Activated CD4-positive, alpha-beta T cell treated with anti-CD3 and anti-CD28 coated beads, Interleukin-2, amount 50 U/mL, for 48 hours (primary cell): Measurements from ENCODE around the gene AFF4.
"Not testable (repeated sequence)": the region's sequence is repeated elsewhere in the genome, so short reads cannot be mapped to it uniquely, and the experiment has no call there.

ENCODE experiments used
- DNase-seq, 2 experiments: peaks; one replicate each; pipeline ENCODE4 v3.0.0-alpha.2; 2020

AFF4 gene

GRCh38 chr5:132963171-132964104 is at the start of gene AFF4:
Gene AFF4 (minus strand): TSS chr5:132963634. CDS start chr5:132937189, 26,445 bp downstream.
- DNase-seq = peak; percentile 89 to 91

- not testable (repeated sequence) for DNase-seq
Measured at GRCh38 chr5:133008455-133008854, 45.0 kb upstream of the AFF4 start.

- no peak for DNase-seq
Measured at GRCh38 chr5:133006653-133007052, 43.2 kb upstream of the AFF4 start.

- DNase-seq = no peak
Measured at GRCh38 chr5:132999246-132999645, 35.8 kb upstream of the AFF4 start.

GRCh38 chr5:132998556-132998955 is 35.1 kb upstream of the AFF4 start:
- DNase-seq = no peak

DNA sequence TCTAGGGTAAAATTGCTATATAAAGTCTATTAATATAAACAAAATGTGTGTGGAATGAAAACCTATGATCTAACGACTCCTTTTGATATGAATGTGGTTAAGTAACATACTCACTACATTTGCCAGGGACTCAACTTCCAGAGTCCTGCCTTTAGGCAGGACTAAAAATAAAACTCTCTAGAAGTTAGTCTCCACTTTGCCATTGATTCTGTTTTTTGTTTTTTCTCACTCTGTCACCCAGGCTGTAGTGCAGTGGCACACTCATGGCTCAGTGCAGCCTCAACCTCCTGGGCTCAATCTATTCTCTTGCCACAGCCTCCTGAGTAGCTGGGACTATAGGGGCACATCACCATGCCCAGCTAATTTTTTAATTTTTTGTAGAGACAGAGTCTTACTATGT is 32.9 kb upstream of the AFF4 start:
- DNase-seq = no peak

DNA sequence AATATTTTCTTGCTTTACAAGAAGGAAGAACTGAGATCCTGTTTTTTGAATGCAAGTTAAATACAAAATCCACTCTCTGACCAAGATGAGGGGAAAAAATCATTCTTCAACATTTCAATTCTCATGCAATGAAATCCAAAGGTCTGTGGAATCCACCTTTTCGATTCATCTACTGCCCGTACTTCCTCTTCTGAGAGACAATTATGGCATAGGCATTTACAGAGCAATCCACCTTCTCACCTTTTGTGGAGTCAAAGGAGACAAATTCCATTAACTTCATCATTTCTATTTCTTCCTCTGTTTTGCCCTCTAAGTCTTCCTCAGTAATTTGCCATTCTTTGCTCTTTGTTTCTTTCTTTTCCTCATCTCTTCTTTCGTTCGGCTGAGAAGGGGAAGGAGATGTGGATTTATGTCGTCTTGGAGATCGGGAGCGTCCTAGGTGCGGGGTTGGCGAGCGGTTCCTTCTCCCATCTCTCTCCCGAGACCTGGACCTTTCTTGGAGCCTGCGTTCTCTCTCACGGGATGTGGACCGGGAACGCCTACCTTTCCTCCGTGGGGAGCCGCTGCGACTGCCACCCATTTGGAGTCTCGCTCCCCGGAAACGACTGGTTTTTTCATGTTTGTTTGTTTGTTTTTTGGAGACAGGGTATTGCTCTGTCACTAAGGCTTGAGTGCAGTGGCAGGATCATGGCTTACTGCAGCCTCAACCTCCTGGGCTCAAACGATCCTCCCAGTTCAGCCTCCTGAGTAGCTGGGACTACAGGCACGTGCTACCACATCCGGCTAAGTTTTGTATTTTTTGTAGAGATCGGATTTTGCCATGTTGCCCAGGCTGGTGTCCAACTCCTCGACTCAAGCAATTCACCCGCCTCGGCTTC is 24.3 kb upstream of the AFF4 start:
- no peak for DNase-seq

DNA sequence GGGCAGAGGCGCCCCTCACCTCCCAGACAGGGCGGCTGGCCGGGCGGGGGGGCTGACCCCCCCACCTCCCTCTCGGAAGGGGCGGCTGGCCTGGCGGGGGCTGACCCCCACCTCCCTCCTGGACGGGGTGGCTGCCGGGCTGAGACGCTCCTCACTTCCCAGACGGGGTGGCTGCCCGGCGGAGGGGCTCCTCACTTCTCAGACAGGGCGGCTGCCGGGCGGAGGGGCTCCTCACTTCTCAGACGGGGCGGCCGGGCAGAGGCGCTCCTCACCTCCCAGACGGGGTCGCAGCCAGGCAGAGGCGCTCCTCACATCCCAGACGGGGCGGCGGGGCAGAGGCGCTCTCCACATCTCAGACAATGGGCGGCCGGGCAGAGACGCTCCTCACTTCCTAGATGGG is 19.5 kb upstream of the AFF4 start:
- DNase-seq = not testable (repeated sequence)

- DNase-seq = no peak
Measured at GRCh38 chr5:132981288-132981687, 17.9 kb upstream of the AFF4 start.

DNA sequence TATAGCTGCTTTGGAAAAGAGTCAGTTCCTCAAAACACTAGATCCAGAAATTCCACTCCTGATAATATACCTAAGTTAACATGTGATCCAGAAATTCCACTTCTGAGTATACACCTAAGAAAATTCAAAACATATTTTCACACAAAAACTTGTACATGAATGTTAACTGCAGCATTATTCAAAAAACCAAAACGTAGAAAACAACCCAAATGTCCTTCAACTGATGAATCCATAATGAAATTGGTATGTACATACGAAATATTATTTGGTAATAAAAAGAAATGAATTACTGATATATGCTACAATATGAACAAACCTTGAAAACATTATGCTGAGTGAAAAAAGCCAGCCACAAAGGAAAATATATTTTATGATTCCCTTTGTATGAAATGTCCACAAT is 16.5 kb upstream of the AFF4 start:
- no peak for DNase-seq

- no peak for DNase-seq
Measured at GRCh38 chr5:132979367-132979940, 16.0 kb upstream of the AFF4 start.

DNA sequence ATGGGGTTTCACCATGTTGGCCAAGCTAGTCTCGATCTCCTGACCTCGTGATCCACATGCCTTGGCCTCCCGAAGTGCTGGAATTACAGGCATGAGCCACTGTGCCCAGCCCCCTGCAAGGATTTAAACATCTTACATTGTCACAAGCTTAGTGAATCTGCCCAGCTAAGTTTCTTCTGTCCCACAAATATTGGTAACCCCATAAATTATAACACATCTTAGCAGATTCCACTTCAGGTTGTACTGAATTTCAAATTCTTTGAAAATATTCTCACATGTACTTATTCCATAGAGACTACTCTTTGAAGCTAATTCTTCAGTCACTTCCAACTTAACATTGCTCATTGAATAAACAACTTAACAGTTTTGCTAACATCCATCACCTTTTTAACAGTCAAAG is 13.4 kb upstream of the AFF4 start:
- DNase-seq = no peak

DNA sequence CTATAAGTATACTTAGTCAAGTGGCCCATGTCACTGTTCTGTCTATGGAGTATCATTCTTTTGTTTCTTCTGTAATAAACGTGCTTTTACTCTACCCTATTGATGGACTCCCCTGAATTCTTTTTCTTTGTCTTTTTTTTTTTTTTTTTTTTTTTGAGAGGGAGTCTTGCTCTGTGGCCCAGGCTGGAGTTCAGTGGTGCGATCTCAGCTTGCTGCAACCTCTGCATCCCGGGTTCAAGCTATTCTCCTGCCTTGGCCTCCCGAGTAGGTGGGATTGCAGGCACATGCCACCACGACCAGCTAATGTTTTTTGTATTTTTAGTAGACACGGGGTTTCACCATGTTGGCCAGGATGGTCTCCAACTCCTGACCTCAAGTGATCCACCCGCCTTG is 9.0 kb upstream of the AFF4 start:
- not testable (repeated sequence) for DNase-seq

GRCh38 chr5:132971483-132972435 is 8.3 kb upstream of the AFF4 start:
- DNase-seq = no peak

- DNase-seq = no peak
Measured at GRCh38 chr5:132965120-132965519, 1.7 kb upstream of the AFF4 start.

DNA sequence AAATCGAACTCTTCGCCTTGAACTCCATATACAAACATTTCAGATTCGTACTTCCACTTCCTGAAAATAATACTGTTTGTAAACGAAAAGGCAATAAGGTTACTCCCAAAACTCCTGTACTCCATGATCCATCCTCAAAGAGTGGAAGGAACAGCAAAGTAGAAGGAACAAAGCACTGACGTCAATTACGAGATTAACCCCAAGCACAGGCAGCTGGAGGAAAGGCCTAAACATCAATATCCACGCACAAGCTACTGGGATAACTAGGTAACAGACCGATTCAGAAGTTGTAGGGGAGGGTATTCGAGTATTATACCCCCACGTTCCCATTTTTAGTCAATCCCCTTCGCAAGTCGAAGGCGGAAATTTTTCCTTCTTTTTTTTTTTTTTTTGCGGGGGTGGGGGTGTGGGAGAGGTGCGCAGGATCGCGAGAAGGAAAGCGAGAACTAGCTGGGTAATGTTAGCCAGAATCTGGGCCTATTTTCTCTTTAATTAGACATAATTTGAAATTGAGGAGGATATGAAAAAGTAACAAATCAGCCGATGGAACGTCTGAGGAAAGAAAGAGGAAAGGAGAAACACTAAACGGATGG is 909 bp downstream of the AFF4 start:
- peak; percentile 8 to 13 for DNase-seq

DNA sequence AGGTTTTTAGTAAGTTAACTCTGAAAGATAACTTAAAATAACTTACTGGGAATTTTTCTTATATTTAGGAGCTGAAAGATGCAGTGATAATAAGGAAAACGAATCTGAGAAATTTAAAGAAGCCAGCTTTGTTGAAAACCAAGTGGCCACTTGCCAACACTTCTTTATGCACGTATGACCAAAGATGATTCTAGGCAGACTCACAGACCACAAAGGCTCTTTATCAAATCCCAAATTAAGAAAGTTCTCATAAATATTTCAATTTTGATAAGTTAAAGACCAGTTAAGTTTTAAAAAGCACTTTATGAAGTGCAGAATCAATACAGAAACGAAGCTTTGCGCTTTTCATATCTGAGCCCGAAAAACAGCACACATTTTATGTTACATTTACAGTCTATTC is 1.5 kb downstream of the AFF4 start:
- DNase-seq = no peak

- DNase-seq = not testable (repeated sequence)
Measured at GRCh38 chr5:132961123-132961815, 2.2 kb downstream of the AFF4 start.

GRCh38 chr5:132956166-132956799 is 7.2 kb downstream of the AFF4 start:
- DNase-seq = not testable (repeated sequence)

DNA sequence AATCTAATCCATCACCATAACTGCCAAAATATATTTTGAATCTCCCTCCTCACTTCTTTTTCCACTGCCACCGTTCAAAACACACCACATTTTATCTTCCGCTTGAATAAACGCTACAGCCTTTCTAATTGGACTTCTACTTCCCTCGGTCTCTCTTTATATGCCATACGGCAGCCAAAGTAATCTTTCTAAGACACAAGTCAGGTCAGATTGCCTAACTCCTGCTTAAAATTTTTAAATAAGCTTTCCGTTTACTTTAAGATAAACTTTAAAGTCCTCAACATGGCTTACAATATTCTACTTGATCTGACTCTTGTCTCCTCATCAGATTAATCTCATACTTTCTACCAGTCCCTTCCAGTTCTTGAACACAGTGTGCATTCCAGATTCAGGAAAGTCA is 9.7 kb downstream of the AFF4 start:
- DNase-seq = no peak

DNA sequence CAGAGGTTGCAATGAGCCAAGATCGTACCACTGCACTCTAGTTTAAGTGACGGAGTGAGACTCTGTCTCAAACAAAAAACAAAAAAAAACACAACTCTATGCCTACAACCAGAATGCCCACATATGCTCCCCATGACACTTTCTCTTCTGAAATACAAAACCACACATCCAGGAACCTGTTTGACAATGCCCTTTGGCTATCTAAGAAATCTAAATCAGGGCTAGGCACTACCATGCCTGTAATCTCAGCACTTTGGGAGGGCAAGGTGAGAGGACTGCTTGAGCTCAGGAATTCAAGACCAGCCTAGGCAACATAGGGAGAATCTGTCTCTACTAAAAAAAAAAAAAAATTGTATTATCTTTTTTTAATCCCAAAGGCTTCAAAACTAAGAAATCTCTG is 10.6 kb downstream of the AFF4 start:
- DNase-seq = no peak
